HUES64 (cell line): Measurements from ENCODE around the gene EXOC3L2.

ENCODE experiments used
- H3K27ac ChIP-seq: 2 replicates; pipeline ENCODE4 v1.7.0; 2013; ENCODE audit warnings: low read depth, low read length, inconsistent platforms
- H3K27me3 ChIP-seq: 2 replicates; pipeline ENCODE4 v1.6.1; 2013; ENCODE audit warnings: mild to moderate bottlenecking, low read length; ENCODE audit not compliant: insufficient read depth
- H3K36me3 ChIP-seq: 2 replicates; pipeline ENCODE4 v1.6.1; 2013; ENCODE audit warnings: mild to moderate bottlenecking, low read length; ENCODE audit not compliant: insufficient read depth
- H3K4me1 ChIP-seq: 2 replicates; pipeline ENCODE4 v1.6.1; 2013; ENCODE audit warnings: mild to moderate bottlenecking, low read length, moderate library complexity; ENCODE audit not compliant: insufficient read depth
- H3K4me3 ChIP-seq: 2 replicates; pipeline ENCODE4 v1.5.1; 2013; ENCODE audit warnings: mild to moderate bottlenecking, low read length, moderate library complexity
- H3K9ac ChIP-seq: 2 replicates; pipeline ENCODE4 v1.6.1; 2013; ENCODE audit warnings: mild to moderate bottlenecking, low read depth, low read length
- H3K9me3 ChIP-seq: 2 replicates; pipeline ENCODE4 v1.6.1; 2013; ENCODE audit warnings: low read depth, low read length; ENCODE audit not compliant: insufficient read depth
- WGBS: fragments of 150-250, 120-280 bp; methylation state at CpG from one replicate; pipeline ENCODE4 v1.1.7; 2013; ENCODE audit warnings: missing lambda C conversion rate; 5-methylcytosine and 5-hydroxymethylcytosine counted together

The EXOC3L2 gene

DNA sequence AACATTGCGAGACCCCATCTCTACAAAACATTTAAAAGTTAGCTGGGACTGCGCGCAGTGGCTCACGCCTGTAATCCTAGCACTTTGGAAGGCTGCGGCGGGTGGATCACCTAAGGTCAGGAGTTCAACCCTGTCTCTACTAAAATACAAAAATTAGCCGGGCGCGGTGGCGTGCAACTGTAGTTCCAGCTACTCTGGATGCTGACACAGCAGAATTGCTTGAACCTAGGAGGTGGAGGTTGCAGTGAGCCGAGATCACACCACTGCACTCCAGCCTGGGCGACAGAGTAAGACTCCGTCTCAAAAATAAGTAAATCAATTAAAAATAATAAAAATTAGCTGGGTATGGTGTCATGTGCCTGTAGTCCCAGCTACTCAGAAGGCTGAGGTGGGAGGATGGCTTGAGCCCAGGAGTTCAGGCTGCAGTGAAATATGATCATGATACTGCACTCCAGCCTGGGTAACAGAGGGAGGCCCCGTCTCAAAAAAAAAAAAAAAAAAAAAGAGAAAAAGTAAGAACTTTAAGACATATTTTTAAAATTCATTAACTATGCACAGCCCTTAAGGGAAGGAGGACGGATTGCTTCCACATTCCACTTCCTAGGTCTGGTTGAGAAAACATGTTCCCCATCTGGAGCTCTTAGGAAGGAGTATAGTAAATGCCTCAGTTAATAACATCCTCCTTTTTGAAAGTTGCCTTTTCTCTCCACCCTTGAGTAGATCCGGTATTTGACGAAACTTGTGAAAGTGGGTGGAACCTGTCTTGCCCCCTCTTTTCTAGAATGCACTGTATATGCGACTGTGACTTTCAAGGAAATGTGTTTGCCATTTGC, 26.1 kb downstream of the EXOC3L2 start:
- Histone ChIP-seq H3K9me3 (no peaks in the 10 kb centered on the region), H3K27ac (no peak overlapping the region), H3K9ac (no peak overlapping the region), H3K4me3 (no peak overlapping the region), H3K27me3 (peaks cover 36% of the 10 kb centered on the region), H3K36me3 (no peaks in the 10 kb centered on the region), H3K4me1 (peaks cover 7% of the 10 kb centered on the region; the same call in 1 of the 2 replicates)
- WGBS, result 94% methylated on average over 14 of the region's 18 CpGs

DNA sequence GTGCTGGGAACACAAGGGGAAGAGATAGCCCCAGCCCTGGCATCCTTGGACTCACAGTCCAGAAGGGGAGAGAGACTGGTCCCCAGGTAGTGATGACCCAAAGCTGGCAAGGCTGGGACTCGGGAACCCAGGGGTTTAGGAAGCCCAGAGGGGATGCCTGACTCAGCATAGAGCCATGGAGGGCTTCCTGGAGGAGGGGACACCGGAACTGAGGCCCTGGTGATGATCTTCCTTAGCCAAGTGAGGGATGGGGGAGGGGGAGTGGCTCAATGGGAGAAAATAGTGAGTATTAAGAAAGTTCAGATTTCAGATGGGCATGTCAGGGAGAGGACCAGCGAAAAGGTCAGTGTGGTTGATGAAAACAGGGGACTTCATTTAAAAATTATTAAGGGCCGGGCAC, 26.8 kb downstream of the EXOC3L2 start:
- 70% methylated on average over 4 of the region's 4 CpGs for WGBS
- Histone ChIP-seq H3K27ac (no peak overlapping the region), H3K4me1 (peaks cover 7% of the 10 kb centered on the region; the same call in 1 of the 2 replicates), H3K9ac (no peak overlapping the region), H3K36me3 (no peaks in the 10 kb centered on the region), H3K27me3 (peaks cover 36% of the 10 kb centered on the region), H3K9me3 (no peaks in the 10 kb centered on the region), H3K4me3 (peak overlapping the region; percentile 51; the same call in 1 of the 2 replicates)

DNA sequence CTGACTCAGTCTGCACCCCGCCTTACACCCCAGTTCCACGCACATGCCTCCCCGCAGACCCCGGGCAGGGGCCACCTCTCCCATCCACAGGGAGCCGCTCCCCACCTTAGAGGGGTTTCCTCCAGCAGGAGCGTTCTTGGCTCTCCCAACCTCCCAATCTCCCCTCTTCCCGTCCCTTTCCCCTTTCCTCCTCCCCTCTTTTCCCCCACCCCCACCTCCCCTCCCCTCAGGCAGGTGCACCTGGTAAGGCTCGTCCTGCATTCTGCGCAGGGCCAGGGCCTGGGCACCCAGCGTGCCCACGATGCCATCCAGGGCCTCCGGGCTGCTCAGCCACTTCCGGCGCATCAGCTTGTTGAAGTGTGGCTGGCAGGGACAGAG, 27.3 kb downstream of the EXOC3L2 start:
- Histone ChIP-seq H3K4me1 (peaks cover 7% of the 10 kb centered on the region; the same call in 1 of the 2 replicates), H3K36me3 (no peaks in the 10 kb centered on the region), H3K27ac (no peak overlapping the region), H3K9me3 (no peaks in the 10 kb centered on the region), H3K9ac (no peak overlapping the region), H3K4me3 (peak overlapping the region; percentile 51), H3K27me3 (peaks cover 36% of the 10 kb centered on the region)
- WGBS, result 81% methylated on average over 14 of the region's 14 CpGs

DNA sequence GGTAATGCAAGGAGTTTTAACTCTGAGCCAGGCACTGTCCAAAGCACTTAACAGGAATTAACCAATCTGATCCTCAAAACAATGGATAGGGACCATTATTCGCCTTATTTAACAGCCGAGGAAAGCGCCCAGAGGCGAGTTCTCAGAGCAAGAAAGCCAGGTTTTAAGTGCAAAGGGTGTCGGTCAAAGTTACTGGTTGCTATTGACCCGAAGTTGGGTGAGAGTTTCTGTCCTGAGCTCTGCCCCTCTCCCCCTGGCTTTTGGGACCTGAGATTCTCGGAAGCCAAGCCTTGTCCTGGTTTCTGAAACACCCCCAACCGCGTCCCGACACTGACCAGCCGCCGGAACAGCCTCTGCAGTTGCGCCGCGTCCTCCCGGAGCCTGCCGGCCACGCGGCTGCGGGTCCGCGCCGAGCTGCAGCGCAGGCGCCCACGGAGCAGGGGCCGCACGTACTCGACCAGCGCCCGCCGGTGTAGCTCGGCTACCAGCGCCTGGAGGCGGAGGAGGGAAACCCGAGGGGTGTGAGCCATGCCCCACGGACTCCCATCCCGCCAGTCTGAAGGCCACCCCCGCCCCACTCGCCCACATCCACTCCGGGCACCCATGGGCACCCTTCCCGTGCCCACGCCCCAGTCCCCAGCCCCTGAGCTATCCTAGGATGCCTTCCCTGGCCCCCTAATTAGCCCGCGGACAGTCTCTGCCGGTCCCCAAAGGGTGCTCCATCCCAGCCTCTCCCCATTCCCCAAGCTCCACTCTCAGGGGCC, 27.8 kb downstream of the EXOC3L2 start:
- 78% methylated on average over 46 of the region's 46 CpGs for WGBS
- peak overlapping the region; percentile 51 for H3K4me3 ChIP-seq
- H3K9me3 ChIP-seq, result no peaks in the 10 kb centered on the region
- H3K4me1 ChIP-seq, result peaks cover 7% of the 10 kb centered on the region; the same call in 1 of the 2 replicates
- no peak overlapping the region for H3K27ac ChIP-seq
- peaks cover 36% of the 10 kb centered on the region for H3K27me3 ChIP-seq
- no peaks in the 10 kb centered on the region for H3K36me3 ChIP-seq
- peak overlapping the region; percentile 51; the same call in 1 of the 2 replicates for H3K9ac ChIP-seq

DNA sequence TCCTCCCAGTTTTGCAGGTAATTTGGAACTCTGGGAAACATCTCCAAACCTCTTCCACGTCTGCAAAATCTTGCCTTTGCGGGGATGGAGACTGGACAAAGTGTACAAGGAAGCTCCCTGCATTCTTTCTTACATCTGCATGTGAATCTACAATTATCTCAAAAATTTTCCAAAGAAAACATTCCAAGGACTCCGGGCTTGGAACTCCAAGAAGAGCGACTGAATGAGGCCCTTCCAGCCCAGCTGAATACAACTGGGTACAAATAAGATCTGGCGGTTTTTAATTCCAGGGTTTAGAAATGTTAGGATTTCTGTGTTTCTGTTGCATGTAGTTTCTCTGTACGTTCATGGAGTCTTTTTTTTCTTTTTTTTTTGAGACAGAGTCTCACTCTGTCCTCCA, 28.5 kb downstream of the EXOC3L2 start:
- Histone ChIP-seq H3K9me3 (no peaks in the 10 kb centered on the region), H3K4me1 (peaks cover 7% of the 10 kb centered on the region; the same call in 1 of the 2 replicates), H3K27me3 (peaks cover 36% of the 10 kb centered on the region), H3K36me3 (no peaks in the 10 kb centered on the region), H3K9ac (no peak overlapping the region), H3K4me3 (peak overlapping the region; percentile 51; the same call in 1 of the 2 replicates), H3K27ac (no peak overlapping the region)
- 88% methylated on average over 6 of the region's 6 CpGs for WGBS

DNA sequence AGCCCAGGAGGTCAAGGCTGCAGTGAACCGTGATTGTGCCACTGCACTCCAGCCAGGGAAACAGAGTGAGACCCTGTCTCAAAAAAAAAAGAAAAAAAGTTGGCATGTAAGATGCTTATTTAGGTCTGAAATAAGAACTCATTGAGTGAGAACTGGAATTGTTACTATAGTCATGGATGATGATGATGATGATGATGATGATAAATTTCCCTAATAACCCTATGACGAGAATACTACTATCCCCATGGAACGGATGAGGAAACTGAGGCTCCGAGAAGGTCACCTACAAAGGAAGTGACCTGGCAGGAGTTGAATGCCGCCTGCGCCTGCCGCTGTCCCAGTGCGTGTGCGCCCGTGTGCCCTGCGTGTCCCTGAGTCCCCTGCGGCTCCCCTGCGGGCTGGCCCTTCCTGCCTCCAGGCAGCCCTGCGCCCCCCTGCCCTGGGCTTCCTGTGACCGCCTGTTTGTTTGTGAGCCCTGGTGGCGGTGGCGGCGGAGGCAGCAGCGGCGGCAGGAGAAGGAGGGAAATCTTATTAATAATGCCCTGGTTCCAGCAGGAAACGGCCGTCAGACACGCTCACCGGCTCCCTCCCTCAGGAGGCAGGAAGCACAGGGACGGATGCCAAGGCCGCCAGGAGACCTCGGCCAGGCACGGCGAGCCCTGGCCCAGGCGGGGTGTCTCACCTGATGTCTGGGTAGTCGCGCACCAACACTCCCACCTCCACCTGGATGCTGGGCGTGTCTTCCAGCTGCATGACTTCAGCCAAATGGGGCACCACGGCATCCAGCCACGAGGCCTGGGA, 29.6 kb downstream of the EXOC3L2 start:
- Histone ChIP-seq H3K27me3 (peaks cover 36% of the 10 kb centered on the region), H3K4me3 (peak overlapping the region; percentile 48), H3K9me3 (no peaks in the 10 kb centered on the region), H3K36me3 (no peaks in the 10 kb centered on the region), H3K4me1 (peaks cover 7% of the 10 kb centered on the region; the same call in 1 of the 2 replicates), H3K27ac (no peak overlapping the region), H3K9ac (0 out of 2 replicates have a peak overlapping the region, but pooled peaks have one; percentile 13)
- 57% methylated on average over 35 of the region's 35 CpGs for WGBS

DNA sequence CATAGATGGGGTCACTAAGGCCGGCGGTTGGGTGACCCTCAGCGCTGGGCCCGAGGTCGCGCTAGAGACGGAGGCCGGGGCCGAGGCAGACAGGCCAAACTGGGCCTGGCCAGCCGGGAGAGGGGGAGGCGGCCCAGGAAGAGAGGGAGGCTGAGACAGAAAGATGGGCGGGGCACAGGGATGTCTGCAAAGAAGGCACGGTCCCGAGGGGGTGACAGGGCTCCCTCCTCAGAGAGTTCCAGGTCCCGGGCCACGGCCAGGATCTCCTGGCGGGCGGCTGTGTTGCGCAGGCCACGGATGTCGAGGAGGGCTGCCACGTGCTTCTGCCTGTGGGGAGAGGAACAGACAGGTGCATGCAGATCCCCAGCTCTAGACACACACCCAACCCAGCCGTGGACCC, 32.2 kb downstream of the EXOC3L2 start:
- Histone ChIP-seq H3K4me3 (no peak overlapping the region), H3K27ac (no peak overlapping the region), H3K4me1 (peaks cover 7% of the 10 kb centered on the region; the same call in 1 of the 2 replicates), H3K36me3 (no peaks in the 10 kb centered on the region), H3K9me3 (no peaks in the 10 kb centered on the region), H3K27me3 (peaks cover 33% of the 10 kb centered on the region), H3K9ac (no peak overlapping the region)
- WGBS, result 89% methylated on average over 23 of the region's 23 CpGs

DNA sequence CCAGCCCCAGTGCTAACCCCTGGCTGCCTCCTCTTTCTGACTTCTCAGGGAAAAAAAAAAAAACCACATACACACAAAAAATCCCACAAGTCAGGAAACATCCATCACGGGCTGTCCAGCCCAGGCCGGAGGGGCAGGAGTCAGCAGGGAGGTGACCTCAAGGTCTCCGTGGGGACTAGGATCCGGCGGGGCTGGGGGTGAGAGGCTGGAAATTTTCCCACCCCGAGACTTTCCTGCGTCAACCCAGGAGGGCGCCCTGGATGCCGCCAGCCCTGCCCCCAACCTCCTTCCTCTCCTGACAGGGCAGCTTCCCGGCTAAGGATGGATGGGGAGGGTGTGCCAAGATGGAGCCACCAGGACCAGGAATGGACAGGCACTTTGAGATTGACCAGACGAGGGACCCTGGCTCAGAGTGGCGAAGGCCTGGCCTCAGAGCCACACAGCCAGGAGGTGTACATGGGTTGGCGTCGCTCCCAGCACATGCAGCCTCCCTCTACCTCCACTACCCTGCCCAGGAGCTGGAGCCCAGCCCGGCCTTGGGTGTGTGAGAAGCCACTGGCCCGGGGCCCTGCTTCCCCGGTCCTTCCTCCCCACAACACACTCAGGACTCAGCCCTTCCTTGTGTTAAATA, 33.3 kb downstream of the EXOC3L2 start:
- 78% methylated on average over 17 of the region's 17 CpGs for WGBS
- H3K27ac ChIP-seq, result no peak overlapping the region
- no peak overlapping the region for H3K9ac ChIP-seq
- H3K9me3 ChIP-seq, result no peaks in the 10 kb centered on the region
- H3K4me1 ChIP-seq, result peaks cover 4% of the 10 kb centered on the region; the same call in 1 of the 2 replicates
- H3K4me3 ChIP-seq, result no peak overlapping the region
- H3K36me3 ChIP-seq, result no peaks in the 10 kb centered on the region
- H3K27me3 ChIP-seq, result peaks cover 21% of the 10 kb centered on the region

DNA sequence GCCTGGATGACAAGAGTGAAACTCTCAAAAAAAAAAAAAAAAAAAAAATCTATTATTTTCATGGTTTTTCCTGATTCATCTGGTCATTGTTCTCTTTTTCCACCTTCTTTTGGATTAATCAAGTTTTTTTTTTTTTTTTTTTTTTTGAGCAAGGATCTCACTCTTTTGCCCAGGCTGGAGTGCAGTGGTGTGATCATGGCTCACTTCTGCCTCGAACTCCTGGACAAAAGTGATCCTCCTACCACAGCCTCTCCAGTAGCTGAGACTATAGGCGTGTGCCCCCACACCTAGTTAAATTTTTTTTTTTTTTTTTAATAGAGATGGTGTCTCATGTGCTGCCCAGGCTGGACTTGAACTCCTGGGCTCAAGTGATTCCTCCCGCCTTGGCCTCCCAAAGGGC, 38.9 kb downstream of the EXOC3L2 start:
- Histone ChIP-seq H3K27me3 (no peaks in the 10 kb centered on the region), H3K4me3 (no peak overlapping the region), H3K9me3 (no peaks in the 10 kb centered on the region), H3K36me3 (no peaks in the 10 kb centered on the region), H3K4me1 (no peaks in the 10 kb centered on the region), H3K27ac (no peak overlapping the region), H3K9ac (no peak overlapping the region)
- 88% methylated on average over 2 of the region's 3 CpGs for WGBS

DNA sequence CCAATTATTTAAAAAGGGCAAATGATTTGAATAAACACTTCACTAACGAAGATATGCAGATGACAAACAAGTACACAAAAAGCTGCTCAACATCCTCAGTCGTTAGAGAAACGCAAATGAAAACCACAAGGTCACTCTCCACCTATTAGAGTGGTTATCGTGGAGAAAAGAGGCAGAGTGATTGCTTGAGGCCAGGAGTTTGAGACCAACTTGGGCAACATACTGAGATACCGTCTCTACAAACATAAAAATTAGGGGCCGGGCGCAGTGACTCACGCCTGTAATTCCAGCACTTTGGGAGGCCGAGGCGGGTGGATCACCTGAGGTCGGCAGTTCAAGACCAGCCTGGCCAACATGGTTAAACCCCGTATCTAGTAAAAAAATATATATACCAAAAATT, 39.4 kb downstream of the EXOC3L2 start:
- H3K4me3 ChIP-seq, result no peak overlapping the region
- no peaks in the 10 kb centered on the region for H3K4me1 ChIP-seq
- H3K36me3 ChIP-seq, result no peaks in the 10 kb centered on the region
- 85% methylated on average over 12 of the region's 12 CpGs for WGBS
- no peak overlapping the region for H3K9ac ChIP-seq
- H3K9me3 ChIP-seq, result no peaks in the 10 kb centered on the region
- H3K27ac ChIP-seq, result no peak overlapping the region
- no peaks in the 10 kb centered on the region for H3K27me3 ChIP-seq
